Pancreas (tissue), 10 donors: ENCODE results near the gene TAS1R1. TPM values are rescaled to one million over a fixed set of nuclear protein-coding genes. Genes with fewer than 3 reads are reported as not detected.
A peak's percentile ranks its signal among the peaks of the same experiment; 100 is the strongest.

ENCODE experiments used
- ATAC-seq, 4 donors: fragments of 200-7000 bp; cut with Tn5 transposase; one replicate each; pipeline versions ENCODE4 v1.8.0 to v1.9.1; 2020; ENCODE audit warnings: mild to moderate bottlenecking in 4 of 4, moderate library complexity in 4 of 4
- DNase-seq, 6 donors: peaks; one replicate each; pipeline ENCODE4 v3.0.0-alpha.2; 2020
- FAIRE-seq: peaks from 2 replicates; lab custom pipeline; 2012; peaks lifted over from hg19 to GRCh38; lab: Jason Lieb, UNC
- H3K27ac ChIP-seq, 4 donors: fragments of 200-600 bp; sonication (generic); 1 replicate in 3 of 4; 2 replicates in 1 of 4; pipeline versions ENCODE4 v1.5.0 to v1.8.0; 2020
- H3K27me3 ChIP-seq, 4 donors: fragments of 200-600 bp; one replicate each; pipeline ENCODE4 v1.8.0; 2021
- H3K36me3 ChIP-seq, 3 donors: fragments of 200-600 bp; sonication (generic) in 1 of 3; one replicate each; pipeline versions ENCODE4 v1.5.0 to v1.8.0; 2020 to 2021
- H3K4me1 ChIP-seq, 3 donors: fragments of 200-600 bp; one replicate each; pipeline ENCODE4 v1.8.0; 2021
- H3K4me3 ChIP-seq, 4 donors: fragments of 200-600 bp; sonication (generic) in 2 of 4; one replicate each; pipeline versions ENCODE4 v1.5.0 to v1.8.0; 2020 to 2021
- H3K9me3 ChIP-seq, 4 donors: fragments of 200-600 bp; one replicate each; pipeline ENCODE4 v1.8.0; 2021
- WGBS, 2 donors: extraction: QIAGEN DNeasy Blood & Tissue Kit; methylation state at CpG; one replicate each; pipeline ENCODE4 v1.1.7; 2013; 5-methylcytosine and 5-hydroxymethylcytosine counted together
- intact Hi-C, 3 donors: fragments of 100-400 bp; cut with DNase I; formaldehyde crosslinking; loops; one replicate each; pipeline versions ENCODE4 v1.11.1 to v1.14.2; 2022
- polyA plus RNA-seq, 2 donors: library from polyadenylated mRNA; stranded (reverse); fragments of 200-250 nt; gene quantifications; one replicate each; pipeline ENCODE4 v1.2.3, GENCODE V29; 2013
- total RNA-seq, 6 donors: library from RNA; stranded (reverse); fragmentation: NEBNext Ultra II Directional in 4 of 6; extraction: Animal tissue kit (Norgen Biotek cat#: 25700) in 4 of 6; gene quantifications; one replicate each; pipeline versions ENCODE4 v1.2.1 to v1.2.4, GENCODE V29; 2021 to 2023
- TF ChIP-seq, protein P1 (sequence below), 4 donors: fragments of 200-600 bp; sonication (generic) in 3 of 4; IDR thresholded peaks; one replicate each; pipeline versions ENCODE4 v1.5.0 to v1.8.0; 2021; ENCODE audit warnings: antibody characterized with exemption in 4 of 4
- donor health status: healthy with polysubstance abuse.
- donor health status: DM: no; HTN: no; CAD: no; lungs with moderate emphysema.
- donor health status: DM: no; HTN: no; CAD: no.
- donor health status: control.
- donor health status: control.
- donor health status: Bipolar disorder and iron deficiency.
- donor health status: DM: yes; HTN: yes; CAD: no.
- donor health status: DM: no; HTN: no; CAD: no.
- donor health status: DM: no; HTN: no; CAD: no.
- donor health status: DM: yes; HTN: yes; CAD: no.

The TAS1R1 gene
- total and polyA plus RNA-seq, 8 donors: not detected

GRCh38 chr1:6577831-6578525 is 22.9 kb downstream of the TAS1R1 start:
- FAIRE-seq: no peak
- 74 to 88% methylated on average over 6 of the region's 6 CpGs for WGBS, 2 donors
- DNase-seq: no peak
- H3K4me3 ChIP-seq: no peak overlapping the region
- H3K9me3 ChIP-seq: no peaks in the 10 kb centered on the region
- no peaks in the 10 kb centered on the region for H3K27me3 ChIP-seq
- peaks cover 19 to 21% (median 21%) of the 10 kb centered on the region in 3 donors for H3K4me1 ChIP-seq
- TF ChIP-seq, protein P1, sequence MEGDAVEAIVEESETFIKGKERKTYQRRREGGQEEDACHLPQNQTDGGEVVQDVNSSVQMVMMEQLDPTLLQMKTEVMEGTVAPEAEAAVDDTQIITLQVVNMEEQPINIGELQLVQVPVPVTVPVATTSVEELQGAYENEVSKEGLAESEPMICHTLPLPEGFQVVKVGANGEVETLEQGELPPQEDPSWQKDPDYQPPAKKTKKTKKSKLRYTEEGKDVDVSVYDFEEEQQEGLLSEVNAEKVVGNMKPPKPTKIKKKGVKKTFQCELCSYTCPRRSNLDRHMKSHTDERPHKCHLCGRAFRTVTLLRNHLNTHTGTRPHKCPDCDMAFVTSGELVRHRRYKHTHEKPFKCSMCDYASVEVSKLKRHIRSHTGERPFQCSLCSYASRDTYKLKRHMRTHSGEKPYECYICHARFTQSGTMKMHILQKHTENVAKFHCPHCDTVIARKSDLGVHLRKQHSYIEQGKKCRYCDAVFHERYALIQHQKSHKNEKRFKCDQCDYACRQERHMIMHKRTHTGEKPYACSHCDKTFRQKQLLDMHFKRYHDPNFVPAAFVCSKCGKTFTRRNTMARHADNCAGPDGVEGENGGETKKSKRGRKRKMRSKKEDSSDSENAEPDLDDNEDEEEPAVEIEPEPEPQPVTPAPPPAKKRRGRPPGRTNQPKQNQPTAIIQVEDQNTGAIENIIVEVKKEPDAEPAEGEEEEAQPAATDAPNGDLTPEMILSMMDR (IDR thresholded peaks at IDR 0.05): no peak
- H3K36me3 ChIP-seq: no peaks in the 10 kb centered on the region
- H3K27ac ChIP-seq: no peak overlapping the region
- no peak for ATAC-seq
- intact Hi-C loops: no loop called here

GRCh38 chr1:6578624-6579373 is 23.7 kb downstream of the TAS1R1 start:
- Histone ChIP-seq H3K4me1 (peaks cover 19 to 21% (median 21%) of the 10 kb centered on the region in 3 donors), H3K36me3 (no peaks in the 10 kb centered on the region), H3K27me3 (no peaks in the 10 kb centered on the region), H3K27ac (peak overlapping the region; percentile 85 to 93 (median 90)), H3K9me3 (no peaks in the 10 kb centered on the region), H3K4me3 (peak overlapping the region in 2 of 4 donors; percentile 78 to 89)
- DNase-seq (peak in 2 of 6 donors; percentile 31 to 64), ATAC-seq (no peak), FAIRE-seq (no peak)
- intact Hi-C loops: no loop called here
- TF ChIP-seq, protein P1 (IDR thresholded peaks at IDR 0.05): no peak
- 83 to 88% methylated on average over 14 of the region's 14 CpGs for WGBS, 2 donors

DNA sequence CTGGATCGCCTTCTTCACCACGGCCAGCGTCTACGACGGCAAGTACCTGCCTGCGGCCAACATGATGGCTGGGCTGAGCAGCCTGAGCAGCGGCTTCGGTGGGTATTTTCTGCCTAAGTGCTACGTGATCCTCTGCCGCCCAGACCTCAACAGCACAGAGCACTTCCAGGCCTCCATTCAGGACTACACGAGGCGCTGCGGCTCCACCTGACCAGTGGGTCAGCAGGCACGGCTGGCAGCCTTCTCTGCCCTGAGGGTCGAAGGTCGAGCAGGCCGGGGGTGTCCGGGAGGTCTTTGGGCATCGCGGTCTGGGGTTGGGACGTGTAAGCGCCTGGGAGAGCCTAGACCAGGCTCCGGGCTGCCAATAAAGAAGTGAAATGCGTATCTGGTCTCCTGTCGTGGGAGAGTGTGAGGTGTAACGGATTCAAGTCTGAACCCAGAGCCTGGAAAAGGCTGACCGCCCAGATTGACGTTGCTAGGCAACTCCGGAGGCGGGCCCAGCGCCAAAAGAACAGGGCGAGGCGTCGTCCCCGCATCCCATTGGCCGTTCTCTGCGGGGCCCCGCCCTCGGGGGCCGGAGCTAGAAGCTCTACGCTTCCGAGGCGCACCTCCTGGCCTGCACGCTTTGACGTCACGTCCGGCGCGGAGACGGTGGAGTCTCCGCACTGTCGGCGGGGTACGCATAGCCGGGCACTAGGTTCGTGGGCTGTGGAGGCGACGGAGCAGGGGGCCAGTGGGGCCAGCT is 24.4 kb downstream of the TAS1R1 start, which contains the start of gene ZBTB48:
ZBTB48 (plus strand) TSS at position 621 of the 745 bp plus-strand sequence. CDS start 616 bp downstream, outside the sequence.
- 9% methylated on average over 56 to 58 of the region's 58 CpGs for WGBS, 2 donors
- H3K4me1 ChIP-seq: peaks cover 19 to 21% (median 21%) of the 10 kb centered on the region in 3 donors

GRCh38 chr1:6580119-6580592 is 25.0 kb downstream of the TAS1R1 start:
- 0 to 1% methylated on average over 21 to 30 of the region's 30 CpGs for WGBS, 2 donors
- H3K4me1 ChIP-seq: peaks cover 19 to 21% (median 21%) of the 10 kb centered on the region in 3 donors
- peak; percentile 39 to 54 (median 50) for ATAC-seq

More for the DNA sequence above, 24.4 kb downstream of the TAS1R1 start, which contains the start of gene ZBTB48:
- ATAC-seq (peak; percentile 95 to 98 (median 96)), FAIRE-seq (peak; percentile 95), DNase-seq (peak; percentile 99 to 100 (median 100))
- Histone ChIP-seq H3K36me3 (no peaks in the 10 kb centered on the region), H3K9me3 (no peaks in the 10 kb centered on the region), H3K27me3 (no peaks in the 10 kb centered on the region), H3K27ac (peak within 1 kb of the TSS; percentile 85 to 93 (median 90)), H3K4me3 (peak within 1 kb of the TSS; percentile 64 to 89 (median 74))
- TF ChIP-seq, protein P1 (IDR thresholded peaks at IDR 0.05): no peak
- intact Hi-C loops: no loop called here

More at GRCh38 chr1:6580119-6580592, 25.0 kb downstream of the TAS1R1 start:
- H3K27me3 ChIP-seq: no peaks in the 10 kb centered on the region
- DNase-seq: no peak
- H3K9me3 ChIP-seq: no peaks in the 10 kb centered on the region
- H3K36me3 ChIP-seq: no peaks in the 10 kb centered on the region
- FAIRE-seq: no peak
- peak overlapping the region; percentile 64 to 89 (median 74) for H3K4me3 ChIP-seq
- peak overlapping the region; percentile 85 to 93 (median 90) for H3K27ac ChIP-seq
- intact Hi-C loops: no loop called here
- TF ChIP-seq, protein P1 (IDR thresholded peaks at IDR 0.05): no peak
